Lower leg skin (tissue), 4 donors: ENCODE results near the gene TRIM5. TPM values are rescaled to one million over a fixed set of nuclear protein-coding genes. Genes with fewer than 3 reads are reported as not detected.

Experiments
- DNase-seq, 2 donors: peaks; one replicate each; pipeline ENCODE4 v3.0.0-alpha.2; 2019; ENCODE audit warnings: low spot score in 2 of 2
- H3K4me3 ChIP-seq: fragments of 200-600 bp; sonication (generic); 2 replicates; pipeline ENCODE4 v1.5.1; 2017; ENCODE audit warnings: mild to moderate bottlenecking, low read depth; ENCODE audit not compliant: poor library complexity, severe bottlenecking
- CTCF ChIP-seq, 3 donors: fragments of 450-650 bp; IDR thresholded peaks; one replicate each; pipeline ENCODE4 v1.5.1; 2016; ENCODE audit warnings: antibody characterized with exemption in 3 of 3, mild to moderate bottlenecking in 3 of 3, moderate library complexity in 2 of 3
- POLR2A ChIP-seq, 2 donors: fragments of 450-650 bp; IDR thresholded peaks; one replicate each; pipeline ENCODE4 v1.6.1; 2016 to 2017; ENCODE audit warnings: antibody characterized with exemption in 2 of 2, mild to moderate bottlenecking in 1 of 2, moderate library complexity in 1 of 2
- WGBS, 2 donors: methylation state at CpG; one replicate each; pipeline ENCODE4 v1.1.5; 2018; 5-methylcytosine and 5-hydroxymethylcytosine counted together
- intact Hi-C: fragments of 100-400 bp; cut with DNase I; formaldehyde crosslinking; loops from one replicate; pipeline ENCODE4 v1.15.0; 2023; ENCODE audit warnings: low total_unique reads
- total RNA-seq, 4 donors: library from RNA; depleted of rRNA; stranded (reverse); fragments of >200 nt; gene quantifications; one replicate each; pipeline ENCODE4 v1.1.0, GENCODE V29; 2016

The TRIM5 gene
- total RNA-seq, 4 donors from 2014 or later, result 8.3 to 16.1 (median 10.8) TPM

GRCh38 chr11:5639953-5640352 is 44.9 kb downstream of the TRIM5 start:
- TF ChIP-seq CTCF (IDR thresholded peaks at IDR 0.05) (no peak), POLR2A (IDR thresholded peaks at IDR 0.05) (no peak)
- no peak for DNase-seq
- no peak overlapping the region for H3K4me3 ChIP-seq
- 84% methylated on average over 1 of the region's 1 CpG for WGBS, 2 donors
- intact Hi-C loops, result no loop called here

- no peak for DNase-seq
- no peak overlapping the region for H3K4me3 ChIP-seq
- TF ChIP-seq CTCF (IDR thresholded peaks at IDR 0.05) (no peak), POLR2A (IDR thresholded peaks at IDR 0.05) (no peak)
- 82 to 84% methylated on average over 5 of the region's 5 CpGs for WGBS, 2 donors
- intact Hi-C loops, result no loop called here
Measured at GRCh38 chr11:5631969-5632635, 52.8 kb downstream of the TRIM5 start.

- no peak overlapping the region for H3K4me3 ChIP-seq
- DNase-seq, result no peak
- 83 to 91% methylated on average over 2 of the region's 2 CpGs for WGBS, 2 donors
- TF ChIP-seq CTCF (IDR thresholded peaks at IDR 0.05) (no peak), POLR2A (IDR thresholded peaks at IDR 0.05) (no peak)
- intact Hi-C loops, result no loop called here
Measured at GRCh38 chr11:5631417-5631816, 53.5 kb downstream of the TRIM5 start.

- no peak for DNase-seq
- TF ChIP-seq CTCF (IDR thresholded peaks at IDR 0.05) (no peak), POLR2A (IDR thresholded peaks at IDR 0.05) (no peak)
- intact Hi-C loops, result no loop called here
- H3K4me3 ChIP-seq, result no peak overlapping the region
- 75 to 85% methylated on average over 5 of the region's 5 CpGs for WGBS, 2 donors
Measured at GRCh38 chr11:5626196-5626595, 58.7 kb downstream of the TRIM5 start.

DNA sequence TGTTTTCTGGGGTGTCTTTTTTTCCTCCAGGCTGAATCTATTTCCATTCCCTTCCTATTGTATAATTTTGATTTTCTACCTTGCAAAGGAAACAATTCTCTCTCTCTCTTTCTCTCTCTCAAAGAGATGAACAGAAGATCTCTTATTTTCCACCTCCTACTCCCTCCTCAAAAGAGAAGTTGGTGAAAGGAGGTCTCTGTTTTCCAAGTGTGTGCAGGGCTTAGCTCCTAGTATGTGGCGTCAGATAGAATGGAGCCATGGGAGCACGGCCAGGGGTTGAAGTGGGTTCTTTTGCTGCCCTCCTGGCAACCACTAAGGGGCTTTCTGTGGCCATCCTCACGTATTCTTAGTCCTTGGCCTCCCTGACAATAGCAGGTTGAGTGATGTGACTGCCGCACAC is 59.6 kb downstream of the TRIM5 start:
- no peak for DNase-seq
- WGBS, 2 donors, result 3 to 20% methylated on average over 4 of the region's 4 CpGs
- intact Hi-C loops, result no loop called here
- TF ChIP-seq POLR2A (IDR thresholded peaks at IDR 0.05), result no peak
- no peak for TF ChIP-seq CTCF (IDR thresholded peaks at IDR 0.05)
- H3K4me3 ChIP-seq, result peak overlapping the region; percentile 36
